SK-N-SH treated with all-trans-retinoic acid at 6 μM for 48 hours (cell line): ENCODE measurements around the gene LCLAT1.

Source experiments
- BACH2 ChIP-seq: fragments of 250-450 bp; sonication (Bioruptor Pico); IDR thresholded peaks from 2 replicates; pipeline ENCODE4 v1.9.0; 2021; ENCODE audit warnings: mild to moderate bottlenecking, borderline replicate concordance
- PPARA ChIP-seq: fragments of 250-450 bp; sonication (Bioruptor Pico); IDR thresholded peaks from 2 replicates; pipeline ENCODE4 v1.5.0; 2020; ENCODE audit warnings: mild to moderate bottlenecking, borderline replicate concordance
- ZFP30 ChIP-seq: fragments of 450-650 bp; formaldehyde crosslinking; IDR thresholded peaks from 2 replicates; pipeline ENCODE4 v1.5.0; 2022; ENCODE audit warnings: mild to moderate bottlenecking, moderate library complexity
- TF ChIP-seq, protein P1 (sequence below): fragments of 250-450 bp; sonication (Bioruptor Pico); IDR thresholded peaks from 2 replicates; pipeline ENCODE4 v1.5.1; 2021; ENCODE audit warnings: mild to moderate bottlenecking, moderate library complexity
- TF ChIP-seq, protein P2 (sequence below): fragments of 250-450 bp; sonication (Bioruptor Pico); IDR thresholded peaks from 2 replicates; pipeline ENCODE4 v1.8.0; 2020; ENCODE audit warnings: mild to moderate bottlenecking, moderate library complexity, borderline replicate concordance

DNA sequence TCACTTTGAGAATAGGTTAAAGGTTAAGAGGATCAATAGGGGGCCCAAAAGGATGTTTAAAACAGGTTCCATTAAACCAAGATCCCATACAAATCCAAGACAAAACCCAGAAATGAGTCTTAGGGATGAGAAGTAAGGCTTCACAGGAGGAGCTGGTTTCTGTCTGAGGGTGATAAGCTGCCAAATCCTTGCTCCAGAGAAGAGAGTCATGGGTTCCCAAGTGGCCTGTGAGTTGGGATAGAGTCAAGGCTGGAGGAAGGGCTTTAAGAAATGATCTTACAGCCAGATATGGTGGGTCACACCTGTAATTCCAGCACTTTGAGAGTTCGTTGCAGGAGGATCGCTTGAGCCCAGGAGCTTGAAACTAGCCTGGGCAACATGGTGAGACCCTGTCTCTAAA, 40.2 kb upstream of the LCLAT1 start:
- no peak for TF ChIP-seq PPARA (CRISPR knock-in tag)
- TF ChIP-seq, protein P1, sequence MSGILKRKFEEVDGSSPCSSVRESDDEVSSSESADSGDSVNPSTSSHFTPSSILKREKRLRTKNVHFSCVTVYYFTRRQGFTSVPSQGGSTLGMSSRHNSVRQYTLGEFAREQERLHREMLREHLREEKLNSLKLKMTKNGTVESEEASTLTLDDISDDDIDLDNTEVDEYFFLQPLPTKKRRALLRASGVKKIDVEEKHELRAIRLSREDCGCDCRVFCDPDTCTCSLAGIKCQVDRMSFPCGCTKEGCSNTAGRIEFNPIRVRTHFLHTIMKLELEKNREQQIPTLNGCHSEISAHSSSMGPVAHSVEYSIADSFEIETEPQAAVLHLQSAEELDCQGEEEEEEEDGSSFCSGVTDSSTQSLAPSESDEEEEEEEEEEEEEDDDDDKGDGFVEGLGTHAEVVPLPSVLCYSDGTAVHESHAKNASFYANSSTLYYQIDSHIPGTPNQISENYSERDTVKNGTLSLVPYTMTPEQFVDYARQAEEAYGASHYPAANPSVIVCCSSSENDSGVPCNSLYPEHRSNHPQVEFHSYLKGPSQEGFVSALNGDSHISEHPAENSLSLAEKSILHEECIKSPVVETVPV (CRISPR knock-in tag), result no peak
- TF ChIP-seq BACH2, result no peak
- TF ChIP-seq, protein P2, sequence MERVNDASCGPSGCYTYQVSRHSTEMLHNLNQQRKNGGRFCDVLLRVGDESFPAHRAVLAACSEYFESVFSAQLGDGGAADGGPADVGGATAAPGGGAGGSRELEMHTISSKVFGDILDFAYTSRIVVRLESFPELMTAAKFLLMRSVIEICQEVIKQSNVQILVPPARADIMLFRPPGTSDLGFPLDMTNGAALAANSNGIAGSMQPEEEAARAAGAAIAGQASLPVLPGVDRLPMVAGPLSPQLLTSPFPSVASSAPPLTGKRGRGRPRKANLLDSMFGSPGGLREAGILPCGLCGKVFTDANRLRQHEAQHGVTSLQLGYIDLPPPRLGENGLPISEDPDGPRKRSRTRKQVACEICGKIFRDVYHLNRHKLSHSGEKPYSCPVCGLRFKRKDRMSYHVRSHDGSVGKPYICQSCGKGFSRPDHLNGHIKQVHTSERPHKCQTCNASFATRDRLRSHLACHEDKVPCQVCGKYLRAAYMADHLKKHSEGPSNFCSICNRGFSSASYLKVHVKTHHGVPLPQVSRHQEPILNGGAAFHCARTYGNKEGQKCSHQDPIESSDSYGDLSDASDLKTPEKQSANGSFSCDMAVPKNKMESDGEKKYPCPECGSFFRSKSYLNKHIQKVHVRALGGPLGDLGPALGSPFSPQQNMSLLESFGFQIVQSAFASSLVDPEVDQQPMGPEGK (CRISPR knock-in tag), result no peak
- no peak for TF ChIP-seq ZFP30
